GM13976 (cell line): ENCODE measurements around the gene LRRC52.

ENCODE experiments used
- DNase-seq: peaks from one replicate; pipeline ENCODE4 v3.0.0; 2012; ENCODE audit warnings: low spot score
- in situ Hi-C: fragments of 300-500 bp; cut with MboI; formaldehyde crosslinking; loops from one replicate; pipeline ENCODE4 v1.12.0; 2022; ENCODE audit warnings: low sequenced_read_pairs, mixed read lengths, inconsistent platforms; ENCODE audit not compliant: unreplicated experiment
- TF ChIP-seq, protein P1 (sequence below): IDR thresholded peaks from 2 replicates; pipeline ENCODE4 v1.5.1; 2012; ENCODE audit warnings: borderline replicate concordance, mild to moderate bottlenecking; ENCODE audit not compliant: insufficient read depth; ENCODE audit errors: extremely low read depth, missing control alignments, control extremely low read depth

The LRRC52 gene

DNA sequence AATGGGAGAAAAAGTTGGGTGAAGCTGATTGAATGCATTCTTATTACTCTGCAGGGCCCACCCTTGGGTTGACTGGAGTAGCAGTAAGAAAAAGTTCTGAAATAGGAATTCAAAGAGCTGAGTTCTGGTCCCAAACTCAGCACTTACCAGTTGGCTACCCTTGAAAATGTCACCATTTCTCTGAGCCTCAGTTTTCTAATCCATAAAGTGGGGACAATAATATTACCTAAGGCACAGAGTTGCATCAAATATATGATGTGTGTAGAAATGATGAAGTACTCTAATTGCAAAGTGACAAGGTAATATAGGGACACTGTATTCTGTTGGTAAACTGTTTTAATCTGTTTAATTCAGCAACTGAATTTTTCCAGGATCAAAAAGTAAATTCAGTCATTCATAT is 1.2 kb downstream of the LRRC52 start:
- TF ChIP-seq, protein P1, sequence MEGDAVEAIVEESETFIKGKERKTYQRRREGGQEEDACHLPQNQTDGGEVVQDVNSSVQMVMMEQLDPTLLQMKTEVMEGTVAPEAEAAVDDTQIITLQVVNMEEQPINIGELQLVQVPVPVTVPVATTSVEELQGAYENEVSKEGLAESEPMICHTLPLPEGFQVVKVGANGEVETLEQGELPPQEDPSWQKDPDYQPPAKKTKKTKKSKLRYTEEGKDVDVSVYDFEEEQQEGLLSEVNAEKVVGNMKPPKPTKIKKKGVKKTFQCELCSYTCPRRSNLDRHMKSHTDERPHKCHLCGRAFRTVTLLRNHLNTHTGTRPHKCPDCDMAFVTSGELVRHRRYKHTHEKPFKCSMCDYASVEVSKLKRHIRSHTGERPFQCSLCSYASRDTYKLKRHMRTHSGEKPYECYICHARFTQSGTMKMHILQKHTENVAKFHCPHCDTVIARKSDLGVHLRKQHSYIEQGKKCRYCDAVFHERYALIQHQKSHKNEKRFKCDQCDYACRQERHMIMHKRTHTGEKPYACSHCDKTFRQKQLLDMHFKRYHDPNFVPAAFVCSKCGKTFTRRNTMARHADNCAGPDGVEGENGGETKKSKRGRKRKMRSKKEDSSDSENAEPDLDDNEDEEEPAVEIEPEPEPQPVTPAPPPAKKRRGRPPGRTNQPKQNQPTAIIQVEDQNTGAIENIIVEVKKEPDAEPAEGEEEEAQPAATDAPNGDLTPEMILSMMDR: no peak
- no peak for DNase-seq
- in situ Hi-C loops: no loop called here

DNA sequence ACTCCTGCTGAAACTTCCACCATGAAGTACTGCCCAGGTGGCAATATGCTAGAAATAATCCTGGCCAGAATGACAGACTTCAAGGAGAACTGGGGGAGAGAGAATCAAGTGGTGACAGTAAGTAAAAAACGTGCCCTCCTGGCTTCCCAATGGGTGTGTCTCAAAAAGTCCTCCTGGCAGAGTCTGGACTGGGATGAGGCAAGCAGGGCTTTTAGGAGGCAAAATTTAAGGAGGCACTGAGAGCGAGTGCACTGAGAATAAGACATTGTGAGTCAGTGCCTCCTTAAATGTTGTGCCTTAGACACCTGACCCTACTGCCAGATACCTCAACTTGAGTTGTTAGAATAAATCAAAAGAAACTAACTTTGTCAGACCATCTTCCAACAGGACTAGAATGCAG is 2.2 kb downstream of the LRRC52 start:
- DNase-seq: no peak
- TF ChIP-seq, protein P1: no peak
- in situ Hi-C loops: no loop called here

DNA sequence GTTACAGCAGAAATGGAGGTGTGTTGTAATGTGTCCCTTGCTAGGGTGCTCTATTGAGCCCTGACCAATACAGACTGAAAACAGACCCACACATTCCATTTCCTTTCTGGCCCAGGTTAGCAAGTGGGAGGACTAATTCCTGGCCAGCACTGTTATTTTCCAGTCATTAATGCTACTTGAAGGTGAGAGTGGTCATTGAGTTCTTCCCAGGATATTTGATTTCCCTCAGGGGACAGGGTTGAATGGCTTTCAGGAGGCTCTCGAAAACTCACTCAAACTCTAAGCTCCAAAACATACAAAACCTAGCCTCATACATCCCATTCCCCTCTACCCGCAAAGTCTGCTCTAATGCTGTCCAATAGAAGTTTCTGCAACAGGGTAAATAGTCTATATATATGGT is 6.2 kb downstream of the LRRC52 start:
- DNase-seq: no peak
- TF ChIP-seq, protein P1: no peak
- in situ Hi-C loops: no loop called here

DNA sequence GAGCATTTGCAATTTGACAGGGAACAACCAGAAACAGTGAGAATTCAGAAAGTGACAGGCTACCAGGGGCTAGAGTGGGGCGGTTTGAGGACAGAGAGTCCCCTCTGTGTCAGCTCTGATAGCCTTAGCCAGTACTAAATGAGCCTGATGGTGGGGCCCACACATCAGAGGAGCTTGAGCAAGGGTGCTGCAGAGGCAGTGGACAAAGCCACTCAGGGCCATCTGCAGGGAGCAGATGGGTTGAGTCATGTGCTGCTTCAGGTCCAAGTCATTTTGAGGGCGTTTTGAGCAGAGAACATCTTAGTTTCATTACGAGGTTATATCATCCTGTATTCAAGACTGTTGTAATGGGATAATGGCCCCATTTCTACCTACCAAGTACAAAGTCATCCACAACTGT is 7.7 kb downstream of the LRRC52 start:
- TF ChIP-seq, protein P1: no peak
- in situ Hi-C loops: no loop called here
- DNase-seq: no peak

DNA sequence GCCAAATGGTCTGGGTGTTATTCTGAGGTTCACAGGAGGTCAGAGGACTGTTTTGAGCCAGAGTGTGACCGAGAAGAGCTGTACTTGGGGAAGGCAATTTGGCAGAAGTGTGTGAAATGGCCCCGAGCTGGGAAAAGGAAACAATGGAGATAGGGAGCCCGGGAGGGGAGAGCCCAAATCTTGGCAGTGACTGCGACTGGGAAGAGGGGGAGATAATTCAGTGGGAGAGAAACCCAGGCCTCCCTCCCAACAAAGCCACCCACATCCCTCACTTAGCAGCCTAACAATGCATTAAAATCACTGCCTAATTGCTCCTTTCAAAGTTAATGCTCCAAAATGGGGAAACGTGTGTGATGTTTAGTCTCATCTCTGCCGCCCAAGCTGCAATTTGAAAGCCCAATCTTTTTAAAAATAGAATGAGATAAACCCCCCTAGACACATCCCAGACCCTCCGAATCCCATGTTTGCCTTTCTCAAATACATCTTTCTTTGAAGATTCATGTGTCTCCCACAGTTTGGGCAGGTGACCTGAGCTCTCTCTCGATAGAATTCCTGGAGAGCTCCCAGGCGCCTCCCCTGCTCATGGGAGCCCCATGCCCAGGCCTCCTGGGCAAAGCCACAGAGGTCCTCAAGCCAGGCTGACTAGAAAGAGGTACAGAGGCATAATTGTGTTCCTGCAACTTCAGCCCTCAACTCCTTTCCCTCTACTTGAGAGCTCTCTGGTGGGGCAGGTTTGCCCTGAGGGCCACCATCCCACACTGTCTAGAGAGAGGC is 17.3 kb downstream of the LRRC52 start:
- TF ChIP-seq, protein P1: no peak
- no peak for DNase-seq
- in situ Hi-C loops: no loop called here

DNA sequence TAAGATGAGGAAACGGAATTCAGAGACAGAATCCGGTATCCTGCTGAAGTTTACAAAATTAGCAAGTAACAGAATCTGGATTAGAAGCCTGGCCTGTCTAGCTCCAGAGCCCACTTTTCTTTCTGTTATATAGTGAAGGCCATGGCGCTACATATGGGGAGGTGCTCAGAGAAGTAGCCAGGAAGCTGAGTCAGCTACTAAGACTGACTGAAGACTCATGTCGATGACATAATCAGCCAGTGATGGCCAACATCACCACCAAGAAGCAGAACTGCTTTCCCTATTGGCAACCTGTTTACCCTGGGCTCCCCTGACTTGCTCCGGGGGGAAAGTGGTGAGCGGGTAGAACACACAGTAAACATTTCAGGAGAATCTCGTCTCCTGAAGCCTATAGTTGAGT is 18.8 kb downstream of the LRRC52 start:
- no peak for DNase-seq
- in situ Hi-C loops: no loop called here
- TF ChIP-seq, protein P1: no peak
